ENCODE results near the gene GRK7.

DNA sequence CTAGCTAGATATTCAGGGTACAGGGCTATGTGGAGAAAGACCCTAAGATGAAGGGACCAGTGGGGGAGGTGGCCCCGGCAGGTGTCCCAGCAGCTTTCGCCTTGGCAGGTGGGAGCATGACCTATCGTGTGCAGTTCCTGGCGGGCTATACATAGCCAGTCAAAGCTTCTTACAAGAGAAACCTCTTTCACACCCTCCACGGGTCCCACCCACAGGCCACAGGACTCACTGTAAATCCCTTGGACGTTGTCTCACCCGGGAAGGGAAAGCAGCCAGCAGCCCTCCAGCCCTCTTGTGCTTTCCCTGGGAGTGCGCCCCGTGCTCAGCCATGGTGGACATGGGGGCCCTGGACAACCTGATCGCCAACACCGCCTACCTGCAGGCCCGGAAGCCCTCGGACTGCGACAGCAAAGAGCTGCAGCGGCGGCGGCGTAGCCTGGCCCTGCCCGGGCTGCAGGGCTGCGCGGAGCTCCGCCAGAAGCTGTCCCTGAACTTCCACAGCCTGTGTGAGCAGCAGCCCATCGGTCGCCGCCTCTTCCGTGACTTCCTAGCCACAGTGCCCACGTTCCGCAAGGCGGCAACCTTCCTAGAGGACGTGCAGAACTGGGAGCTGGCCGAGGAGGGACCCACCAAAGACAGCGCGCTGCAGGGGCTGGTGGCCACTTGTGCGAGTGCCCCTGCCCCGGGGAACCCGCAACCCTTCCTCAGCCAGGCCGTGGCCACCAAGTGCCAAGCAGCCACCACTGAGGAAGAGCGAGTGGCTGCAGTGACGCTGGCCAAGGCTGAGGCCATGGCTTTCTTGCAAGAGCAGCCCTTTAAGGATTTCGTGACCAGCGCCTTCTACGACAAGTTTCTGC lies 15.0 kb downstream of the GRK7 start:
- TF ChIP-seq, protein P1, sequence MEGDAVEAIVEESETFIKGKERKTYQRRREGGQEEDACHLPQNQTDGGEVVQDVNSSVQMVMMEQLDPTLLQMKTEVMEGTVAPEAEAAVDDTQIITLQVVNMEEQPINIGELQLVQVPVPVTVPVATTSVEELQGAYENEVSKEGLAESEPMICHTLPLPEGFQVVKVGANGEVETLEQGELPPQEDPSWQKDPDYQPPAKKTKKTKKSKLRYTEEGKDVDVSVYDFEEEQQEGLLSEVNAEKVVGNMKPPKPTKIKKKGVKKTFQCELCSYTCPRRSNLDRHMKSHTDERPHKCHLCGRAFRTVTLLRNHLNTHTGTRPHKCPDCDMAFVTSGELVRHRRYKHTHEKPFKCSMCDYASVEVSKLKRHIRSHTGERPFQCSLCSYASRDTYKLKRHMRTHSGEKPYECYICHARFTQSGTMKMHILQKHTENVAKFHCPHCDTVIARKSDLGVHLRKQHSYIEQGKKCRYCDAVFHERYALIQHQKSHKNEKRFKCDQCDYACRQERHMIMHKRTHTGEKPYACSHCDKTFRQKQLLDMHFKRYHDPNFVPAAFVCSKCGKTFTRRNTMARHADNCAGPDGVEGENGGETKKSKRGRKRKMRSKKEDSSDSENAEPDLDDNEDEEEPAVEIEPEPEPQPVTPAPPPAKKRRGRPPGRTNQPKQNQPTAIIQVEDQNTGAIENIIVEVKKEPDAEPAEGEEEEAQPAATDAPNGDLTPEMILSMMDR (IDR thresholded peaks at IDR 0.05; ENCODE audit: insufficient read depth, low read depth, low read length) = no peak
- TF ChIP-seq EZH2 (IDR thresholded peaks at IDR 0.05; ENCODE audit: insufficient read depth, low read length) = no peak
